Neural progenitor cell (in vitro differentiated cells): ENCODE results near the gene NXN.

ENCODE experiments used
- EZH2 ChIP-seq: fragments of 200-600 bp; sonication (generic); IDR thresholded peaks from 2 replicates; pipeline ENCODE4 v1.6.1; 2017; ENCODE audit warnings: antibody characterized with exemption, mild to moderate bottlenecking, moderate library complexity
- EZH2phosphoT487 ChIP-seq: fragments of 200-600 bp; sonication (generic); IDR thresholded peaks from 2 replicates; pipeline ENCODE4 v1.6.1; 2017; ENCODE audit warnings: antibody characterized with exemption

GRCh38 chr17:1021147-1021546, 41.6 kb upstream of the NXN start:
- TF ChIP-seq EZH2phosphoT487 (no peak), EZH2 (no peak)
